OCI-LY3 (cell line): ENCODE results near the gene NHLRC4.
A peak's percentile ranks its signal among the peaks of the same experiment; 100 is the strongest.

ENCODE experiments used
- H2AFZ ChIP-seq: fragments of 200-600, 300-600 bp; shearing (Covaris generic); 2 replicates; pipeline ENCODE4 v1.6.0; 2014; ENCODE audit warnings: antibody characterized with exemption, low read depth, low read length
- H3K27ac ChIP-seq: fragments of 200-600, 300-600 bp; sonication (generic); 2 replicates; pipeline ENCODE4 v1.5.1; 2014; ENCODE audit warnings: mild to moderate bottlenecking, low read length, moderate library complexity, mixed read lengths
- H3K27me3 ChIP-seq: fragments of 200-600, 300-600 bp; sonication (generic); 2 replicates; pipeline ENCODE4 v1.6.1; 2014; ENCODE audit warnings: low read depth, low read length, mixed read lengths
- H3K36me3 ChIP-seq: fragments of 200-600, 300-600 bp; sonication (generic); replicated peaks from 2 replicates; pipeline ENCODE3; 2014; ENCODE audit warnings: low read depth, low read length, mixed read lengths
- H3K4me1 ChIP-seq: fragments of 300-600, 200-600 bp; sonication (generic); 2 replicates; pipeline ENCODE4 v1.6.1; 2014; ENCODE audit warnings: low read length, mixed read lengths
- H3K4me2 ChIP-seq: fragments of 200-600, 300-600 bp; sonication (generic); 2 replicates; pipeline ENCODE4 v1.6.1; 2014; ENCODE audit warnings: low read length, mixed read lengths
- H3K4me3 ChIP-seq: fragments of 300-600, 200-600 bp; sonication (generic); 2 replicates; pipeline ENCODE4 v1.5.1; 2014; ENCODE audit warnings: antibody characterized with exemption, mild to moderate bottlenecking, low read length, moderate library complexity
- H3K79me2 ChIP-seq: fragments of 300-600, 200-600 bp; shearing (Covaris generic); 2 replicates; pipeline ENCODE4 v1.6.1; 2014; ENCODE audit warnings: mild to moderate bottlenecking, low read length, mixed read lengths
- H3K9ac ChIP-seq: fragments of 300-600, 200-600 bp; shearing (Covaris generic); 2 replicates; pipeline ENCODE4 v1.6.0; 2014; ENCODE audit warnings: mild to moderate bottlenecking, low read length, moderate library complexity
- H3K9me3 ChIP-seq: fragments of 200-600, 300-600 bp; shearing (Covaris generic); 2 replicates; pipeline ENCODE4 v1.6.1; 2014; ENCODE audit warnings: low read length, mixed read lengths; ENCODE audit not compliant: insufficient read depth
- H4K20me1 ChIP-seq: fragments of 200-600, 300-600 bp; sonication (generic); 2 replicates; pipeline ENCODE4 v1.6.1; 2016; ENCODE audit warnings: low read length, mixed read lengths; ENCODE audit not compliant: insufficient read depth
- CTCF ChIP-seq: fragments of 200-600, 300-600 bp; sonication (generic); IDR thresholded peaks from 2 replicates; pipeline ENCODE4 v1.5.1; 2014; ENCODE audit warnings: antibody characterized with exemption, low read length, low read depth
- EZH2phosphoT487 ChIP-seq: fragments of 200-600 bp; shearing (Covaris generic); IDR thresholded peaks from 2 replicates; pipeline ENCODE4 v1.6.1; 2018; ENCODE audit warnings: antibody characterized with exemption, mixed run types, low read depth

The NHLRC4 gene

GRCh38 chr16:608019-608418, 41.2 kb downstream of the NHLRC4 start:
- Histone ChIP-seq H4K20me1 (no peaks in the 10 kb centered on the region), H3K4me2 (no peak overlapping the region), H3K27me3 (no peaks in the 10 kb centered on the region), H3K9ac (no peak overlapping the region), H3K27ac (no peak overlapping the region), H3K4me1 (peaks cover 3% of the 10 kb centered on the region; the same call in 1 of the 2 replicates), H3K4me3 (no peak overlapping the region), H3K9me3 (no peaks in the 10 kb centered on the region), H2AFZ (no peak overlapping the region), H3K36me3 (peaks cover 3% of the 10 kb centered on the region), H3K79me2 (0 out of 2 replicates have a peak, but pooled peaks cover 2% of the 10 kb centered on the region)
- TF ChIP-seq CTCF = no peak
- no peak for TF ChIP-seq EZH2phosphoT487

- H3K79me2 ChIP-seq = 0 out of 2 replicates have a peak, but pooled peaks cover 2% of the 10 kb centered on the region
- H3K4me3 ChIP-seq = no peak overlapping the region
- TF ChIP-seq CTCF (no peak), EZH2phosphoT487 (no peak)
- H3K27ac ChIP-seq = no peak overlapping the region
- H3K9ac ChIP-seq = no peak overlapping the region
- H3K4me2 ChIP-seq = no peak overlapping the region
- no peaks in the 10 kb centered on the region for H3K27me3 ChIP-seq
- no peak overlapping the region for H2AFZ ChIP-seq
- H3K36me3 ChIP-seq = peaks cover 3% of the 10 kb centered on the region
- peaks cover 3% of the 10 kb centered on the region; the same call in 1 of the 2 replicates for H3K4me1 ChIP-seq
- no peaks in the 10 kb centered on the region for H4K20me1 ChIP-seq
- no peaks in the 10 kb centered on the region for H3K9me3 ChIP-seq
Measured at GRCh38 chr16:609316-609715, 42.5 kb downstream of the NHLRC4 start.

- Histone ChIP-seq H3K4me3 (no peak overlapping the region), H2AFZ (no peak overlapping the region), H3K4me2 (no peak overlapping the region), H3K36me3 (peaks cover 3% of the 10 kb centered on the region), H3K79me2 (0 out of 2 replicates have a peak, but pooled peaks cover 2% of the 10 kb centered on the region), H3K9ac (no peak overlapping the region), H3K27ac (no peak overlapping the region), H4K20me1 (no peaks in the 10 kb centered on the region), H3K9me3 (no peaks in the 10 kb centered on the region), H3K27me3 (no peaks in the 10 kb centered on the region), H3K4me1 (peaks cover 3% of the 10 kb centered on the region; the same call in 1 of the 2 replicates)
- TF ChIP-seq EZH2phosphoT487 (no peak), CTCF (no peak)
Measured at GRCh38 chr16:609984-610383, 43.2 kb downstream of the NHLRC4 start.

GRCh38 chr16:610513-611381, 43.9 kb downstream of the NHLRC4 start:
- Histone ChIP-seq H3K4me1 (peaks cover 3% of the 10 kb centered on the region; the same call in 1 of the 2 replicates), H3K27ac (no peak overlapping the region), H3K36me3 (peaks cover 3% of the 10 kb centered on the region), H3K4me3 (no peak overlapping the region), H3K9ac (no peak overlapping the region), H3K27me3 (no peaks in the 10 kb centered on the region), H3K4me2 (no peak overlapping the region), H3K79me2 (no peaks in the 10 kb centered on the region), H4K20me1 (no peaks in the 10 kb centered on the region), H3K9me3 (no peaks in the 10 kb centered on the region), H2AFZ (no peak overlapping the region)
- TF ChIP-seq CTCF = peak; percentile 21; the same call in 1 of the 2 replicates
- TF ChIP-seq EZH2phosphoT487 = no peak
